Measurements from ENCODE around the gene LEFTY2. TPM values are rescaled to one million over a fixed set of nuclear protein-coding genes. Genes with fewer than 3 reads are reported as not detected.
"Not testable (repeated sequence)": the region's sequence is repeated elsewhere in the genome, so short reads cannot be mapped to it uniquely, and the experiment has no call there.

The LEFTY2 gene
- total and polyA plus RNA-seq, 9 donors, result 2.1 to 6.6 (median 3.9) TPM

- H3K4me1 ChIP-seq (ENCODE audit: control insufficient read depth, insufficient read depth, low read length), result peaks cover 34% of the 10 kb centered on the region
- no peaks in the 10 kb centered on the region for H3K9me3 ChIP-seq (replicated peaks; ENCODE audit: control insufficient read depth, low read depth, low read length)
- peak overlapping the region; percentile 78 for H3K27ac ChIP-seq (ENCODE audit: low read length)
- no peaks in the 10 kb centered on the region for H3K27me3 ChIP-seq (ENCODE audit: control insufficient read depth, insufficient read depth, low read length)
- no peak for DNase-seq
- no peak overlapping the region for H3K4me3 ChIP-seq (ENCODE audit: low read length)
- WGBS (ENCODE audit: insufficient coverage), result no CpG with 5 or more reads among the region's 1 CpG
- no peaks in the 10 kb centered on the region for H3K36me3 ChIP-seq (ENCODE audit: control insufficient read depth, insufficient read depth, low read length)
Observed at GRCh38 chr1:225941942-225942222, 862 bp upstream of the LEFTY2 start.

GRCh38 chr1:225940385-225941151 is 452 bp downstream of the LEFTY2 start:
- Histone ChIP-seq H3K27me3 (ENCODE audit: control insufficient read depth, insufficient read depth, low read length) (no peaks in the 10 kb centered on the region), H3K36me3 (ENCODE audit: control insufficient read depth, insufficient read depth, low read length) (no peaks in the 10 kb centered on the region), H3K9me3 (replicated peaks; ENCODE audit: control insufficient read depth, low read depth, low read length) (no peaks in the 10 kb centered on the region), H3K4me1 (ENCODE audit: control insufficient read depth, insufficient read depth, low read length) (peaks cover 37% of the 10 kb centered on the region), H3K27ac (ENCODE audit: low read length) (peak overlapping the region; percentile 78), H3K4me3 (ENCODE audit: low read length) (no peak overlapping the region)
- DNase-seq, result peak; percentile 63
- 28% methylated on average over 21 of the region's 25 CpGs for WGBS (ENCODE audit: insufficient coverage)

GRCh38 chr1:225939939-225940310 is 1.1 kb downstream of the LEFTY2 start:
- not testable (repeated sequence) for H3K27me3 ChIP-seq (ENCODE audit: control insufficient read depth, insufficient read depth, low read length); H3K4me3 ChIP-seq (ENCODE audit: low read length); H3K36me3 ChIP-seq (ENCODE audit: control insufficient read depth, insufficient read depth, low read length); H3K9me3 ChIP-seq (replicated peaks; ENCODE audit: control insufficient read depth, low read depth, low read length)
- DNase-seq, result peak; percentile 27
- Histone ChIP-seq H3K4me1 (ENCODE audit: control insufficient read depth, insufficient read depth, low read length) (peaks cover 36% of the 10 kb centered on the region), H3K27ac (ENCODE audit: low read length) (peak overlapping the region; percentile 78)
- 27% methylated on average over 6 of the region's 8 CpGs for WGBS (ENCODE audit: insufficient coverage)

GRCh38 chr1:225939097-225939938 is 1.7 kb downstream of the LEFTY2 start:
- H3K4me3 ChIP-seq (ENCODE audit: low read length); H3K27ac ChIP-seq (ENCODE audit: low read length); H3K27me3 ChIP-seq (ENCODE audit: control insufficient read depth, insufficient read depth, low read length); H3K9me3 ChIP-seq (replicated peaks; ENCODE audit: control insufficient read depth, low read depth, low read length); DNase-seq; H3K36me3 ChIP-seq (ENCODE audit: control insufficient read depth, insufficient read depth, low read length): not testable (repeated sequence)
- peaks cover 30% of the 10 kb centered on the region for H3K4me1 ChIP-seq (ENCODE audit: control insufficient read depth, insufficient read depth, low read length)
- 36% methylated on average over 19 of the region's 69 CpGs for WGBS (ENCODE audit: insufficient coverage)

GRCh38 chr1:225937048-225937968 is 3.7 kb downstream of the LEFTY2 start:
- no peaks in the 10 kb centered on the region for H3K9me3 ChIP-seq (replicated peaks; ENCODE audit: control insufficient read depth, low read depth, low read length)
- H3K27ac ChIP-seq (ENCODE audit: low read length), result no peak overlapping the region
- peak; percentile 42 for DNase-seq
- no peaks in the 10 kb centered on the region for H3K36me3 ChIP-seq (ENCODE audit: control insufficient read depth, insufficient read depth, low read length)
- no peaks in the 10 kb centered on the region for H3K27me3 ChIP-seq (ENCODE audit: control insufficient read depth, insufficient read depth, low read length)
- no peak overlapping the region for H3K4me3 ChIP-seq (ENCODE audit: low read length)
- H3K4me1 ChIP-seq (ENCODE audit: control insufficient read depth, insufficient read depth, low read length), result peaks cover 26% of the 10 kb centered on the region
- WGBS (ENCODE audit: insufficient coverage), result 81% methylated on average over 14 of the region's 21 CpGs

- 23% methylated on average over 1 of the region's 3 CpGs for WGBS (ENCODE audit: insufficient coverage)
- Histone ChIP-seq H3K36me3 (ENCODE audit: control insufficient read depth, insufficient read depth, low read length) (no peaks in the 10 kb centered on the region), H3K4me3 (ENCODE audit: low read length) (no peak overlapping the region), H3K27ac (ENCODE audit: low read length) (no peak overlapping the region), H3K27me3 (ENCODE audit: control insufficient read depth, insufficient read depth, low read length) (no peaks in the 10 kb centered on the region), H3K9me3 (replicated peaks; ENCODE audit: control insufficient read depth, low read depth, low read length) (no peaks in the 10 kb centered on the region), H3K4me1 (ENCODE audit: control insufficient read depth, insufficient read depth, low read length) (peaks cover 21% of the 10 kb centered on the region)
- no peak for DNase-seq
Observed at GRCh38 chr1:225936523-225936922, 4.5 kb downstream of the LEFTY2 start.

- not testable (repeated sequence) for DNase-seq; H3K9me3 ChIP-seq (replicated peaks; ENCODE audit: control insufficient read depth, low read depth, low read length); H3K27ac ChIP-seq (ENCODE audit: low read length); H3K27me3 ChIP-seq (ENCODE audit: control insufficient read depth, insufficient read depth, low read length); H3K36me3 ChIP-seq (ENCODE audit: control insufficient read depth, insufficient read depth, low read length); H3K4me3 ChIP-seq (ENCODE audit: low read length)
- peaks cover 17% of the 10 kb centered on the region for H3K4me1 ChIP-seq (ENCODE audit: control insufficient read depth, insufficient read depth, low read length)
- WGBS (ENCODE audit: insufficient coverage), result 80% methylated on average over 7 of the region's 8 CpGs
Observed at GRCh38 chr1:225936086-225936485, 4.9 kb downstream of the LEFTY2 start.

- no CpG with 5 or more reads among the region's 5 CpGs for WGBS (ENCODE audit: insufficient coverage)
- peaks cover 4% of the 10 kb centered on the region for H3K4me1 ChIP-seq (ENCODE audit: control insufficient read depth, insufficient read depth, low read length)
- H3K36me3 ChIP-seq (ENCODE audit: control insufficient read depth, insufficient read depth, low read length), result no peaks in the 10 kb centered on the region
- H3K27ac ChIP-seq (ENCODE audit: low read length), result no peak overlapping the region
- no peaks in the 10 kb centered on the region for H3K9me3 ChIP-seq (replicated peaks; ENCODE audit: control insufficient read depth, low read depth, low read length)
- no peaks in the 10 kb centered on the region for H3K27me3 ChIP-seq (ENCODE audit: control insufficient read depth, insufficient read depth, low read length)
- DNase-seq, result no peak
- no peak overlapping the region for H3K4me3 ChIP-seq (ENCODE audit: low read length)
Observed at GRCh38 chr1:225934711-225935110, 6.3 kb downstream of the LEFTY2 start.

- Histone ChIP-seq H3K4me1 (ENCODE audit: control insufficient read depth, insufficient read depth, low read length) (peaks cover 4% of the 10 kb centered on the region), H3K36me3 (ENCODE audit: control insufficient read depth, insufficient read depth, low read length) (no peaks in the 10 kb centered on the region), H3K27me3 (ENCODE audit: control insufficient read depth, insufficient read depth, low read length) (no peaks in the 10 kb centered on the region), H3K27ac (ENCODE audit: low read length) (no peak overlapping the region), H3K9me3 (replicated peaks; ENCODE audit: control insufficient read depth, low read depth, low read length) (no peaks in the 10 kb centered on the region), H3K4me3 (ENCODE audit: low read length) (no peak overlapping the region)
- DNase-seq, result no peak
- WGBS (ENCODE audit: insufficient coverage), result no CpG with 5 or more reads among the region's 2 CpGs
Observed at GRCh38 chr1:225933072-225933471, 7.9 kb downstream of the LEFTY2 start.
